Activated T-helper 1 cell treated with anti-CD3 and anti-CD28 coated beads, Interleukin-12 subunit alpha, Interleukin-12 subunit beta, Interleukin-2, Interleukin-4 antibody, amounts not matched to agents 30 ng/mL and 10 ng/mL and 1 ng/mL, durations not matched to agents 14 hours and 24 hours and 36 hours (primary cell): ENCODE results near the gene PARP8. TPM values are rescaled to one million over a fixed set of nuclear protein-coding genes. Genes with fewer than 3 reads are reported as not detected.

Source experiments
- DNase-seq: peaks from one replicate; pipeline ENCODE4 v3.0.0; 2021; ENCODE audit warnings: low spot score
- H3K27ac Mint-ChIP-seq: one replicate; pipeline ENCODE4 v1.8.0; 2021; ENCODE audit warnings: mild to moderate bottlenecking, mixed read lengths
- H3K27me3 Mint-ChIP-seq: one replicate; pipeline ENCODE4 v1.8.0; 2022; ENCODE audit warnings: mild to moderate bottlenecking, moderate library complexity, mixed read lengths; ENCODE audit not compliant: insufficient read depth
- H3K36me3 Mint-ChIP-seq: one replicate; pipeline ENCODE4 v1.8.0; 2021; ENCODE audit warnings: low read depth, mixed read lengths
- H3K4me1 Mint-ChIP-seq: one replicate; pipeline ENCODE4 v1.8.0; 2021; ENCODE audit warnings: low read depth, mixed read lengths
- H3K4me3 Mint-ChIP-seq: one replicate; pipeline ENCODE4 v1.8.0; 2021; ENCODE audit warnings: mild to moderate bottlenecking, moderate library complexity, mixed read lengths
- H3K9me3 Mint-ChIP-seq: one replicate; pipeline ENCODE4 v1.8.0; 2021; ENCODE audit warnings: mixed read lengths
- intact Hi-C: fragments of 100-400 bp; cut with micrococcal nuclease; formaldehyde crosslinking; loops from one replicate; pipeline ENCODE4 v1.15.1; 2024
- total RNA-seq: library from RNA; stranded (reverse); gene quantifications from 2 replicates; pipeline ENCODE4 v1.2.3, GENCODE V29; 2022

Gene PARP8
- total RNA-seq, 1 donor from 2014 or later, result 22.9 TPM

DNA sequence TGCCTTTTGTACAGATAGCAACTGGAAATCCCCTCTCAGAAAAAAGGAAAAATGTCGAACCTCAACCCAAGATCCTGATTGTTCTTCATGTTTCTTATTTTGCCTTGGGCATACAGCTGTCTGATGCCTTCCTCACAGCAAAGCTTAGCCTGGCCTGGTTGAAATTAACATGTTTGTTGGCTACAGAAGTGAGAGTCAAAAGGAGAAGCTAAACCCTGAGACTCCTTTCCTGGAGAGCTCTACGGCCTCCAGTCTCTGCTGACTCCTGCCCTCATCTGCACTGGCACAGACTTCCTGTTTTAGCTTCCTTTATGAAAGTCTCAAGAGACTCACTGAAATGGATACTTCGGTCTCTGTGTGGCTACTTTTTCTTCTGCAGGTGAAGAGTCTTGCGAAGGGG lies 186.7 kb downstream of the PARP8 start:
- peaks cover 16% of the 10 kb centered on the region for H3K4me1 Mint-ChIP-seq
- H3K4me3 Mint-ChIP-seq, result no peak overlapping the region
- H3K27me3 Mint-ChIP-seq, result no peaks in the 10 kb centered on the region
- no peak for DNase-seq
- H3K36me3 Mint-ChIP-seq, result no peaks in the 10 kb centered on the region
- intact Hi-C loops, result no loop called here
- no peaks in the 10 kb centered on the region for H3K9me3 Mint-ChIP-seq
- H3K27ac Mint-ChIP-seq, result no peak overlapping the region

DNA sequence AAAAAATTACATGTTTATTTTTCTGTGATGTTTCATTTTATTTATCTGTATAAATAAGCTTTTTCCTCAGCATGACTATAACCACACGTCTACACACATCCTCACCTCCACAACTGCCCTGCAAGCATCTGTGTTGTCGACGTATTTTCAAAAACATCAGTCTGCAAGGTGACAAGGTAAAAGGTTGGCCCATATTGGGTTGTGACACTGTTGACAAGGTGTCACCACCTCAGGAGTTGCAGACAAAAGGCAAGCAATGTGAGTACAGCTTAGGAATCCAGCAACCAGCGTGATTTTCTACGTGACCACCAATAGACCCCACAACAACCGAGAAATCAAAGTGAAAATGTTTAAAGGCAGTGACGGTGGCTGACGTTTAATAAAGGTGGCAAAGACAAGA lies 187.6 kb downstream of the PARP8 start:
- Mint-ChIP-seq H3K27me3 (no peaks in the 10 kb centered on the region), H3K27ac (no peak overlapping the region), H3K4me3 (no peak overlapping the region), H3K9me3 (no peaks in the 10 kb centered on the region), H3K36me3 (no peaks in the 10 kb centered on the region), H3K4me1 (peaks cover 16% of the 10 kb centered on the region)
- intact Hi-C loops, result no loop called here
- DNase-seq, result no peak

DNA sequence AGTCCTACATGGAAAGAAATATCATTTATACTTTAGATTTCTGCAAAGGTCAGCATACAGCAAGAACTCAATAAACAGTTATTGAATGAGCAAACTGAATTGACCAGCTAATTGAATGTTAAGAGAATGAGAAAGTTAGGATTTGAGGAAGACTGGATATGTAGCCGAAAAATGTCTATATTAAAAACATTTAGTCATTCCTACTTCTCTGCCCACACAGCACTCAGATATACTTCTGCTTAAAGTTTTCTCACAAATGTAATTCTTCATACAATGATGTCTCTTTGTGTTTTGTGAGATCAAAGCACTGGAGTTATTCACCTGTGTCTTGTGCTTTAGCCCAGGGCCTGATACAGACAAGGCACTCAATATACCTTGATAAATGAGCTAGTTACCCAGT lies 188.6 kb downstream of the PARP8 start:
- Mint-ChIP-seq H3K4me1 (peaks cover 16% of the 10 kb centered on the region), H3K9me3 (no peaks in the 10 kb centered on the region), H3K4me3 (no peak overlapping the region), H3K27me3 (no peaks in the 10 kb centered on the region), H3K27ac (no peak overlapping the region), H3K36me3 (no peaks in the 10 kb centered on the region)
- DNase-seq, result no peak
- intact Hi-C loops, result no loop called here

DNA sequence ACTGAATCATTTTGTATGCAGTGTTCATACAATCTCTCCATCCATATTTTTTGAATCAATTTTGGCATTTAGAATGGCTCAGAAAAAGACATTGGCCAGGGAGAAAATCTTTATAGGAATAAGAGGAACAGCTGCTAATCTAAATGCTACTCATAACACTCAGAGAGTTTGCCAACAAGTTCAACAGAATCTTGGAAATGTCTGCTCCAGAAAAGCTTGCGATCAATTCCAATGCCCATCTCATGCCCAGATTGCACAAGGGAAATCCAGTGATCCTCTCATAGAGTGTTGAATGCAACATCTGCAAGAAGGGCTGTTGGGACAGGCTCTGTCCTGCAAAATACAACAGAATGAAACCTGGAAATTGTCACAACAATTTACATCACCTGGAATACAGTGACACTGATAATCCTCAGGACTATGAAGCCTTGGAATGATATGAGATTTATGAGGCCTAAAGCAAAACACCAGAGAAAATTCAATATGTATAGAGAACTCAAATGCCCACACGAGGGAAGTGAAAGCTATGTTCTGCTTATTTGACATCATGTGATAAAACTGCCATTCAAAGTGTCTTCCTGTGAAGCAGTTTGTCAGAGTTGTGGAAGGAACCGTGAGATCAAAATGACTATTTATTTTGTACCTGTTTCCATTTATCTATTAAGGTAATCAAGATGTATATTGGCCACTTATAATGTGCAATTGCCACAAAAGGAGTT lies 190.1 kb downstream of the PARP8 start:
- Mint-ChIP-seq H3K9me3 (no peaks in the 10 kb centered on the region), H3K4me1 (peaks cover 16% of the 10 kb centered on the region), H3K4me3 (no peak overlapping the region), H3K27me3 (no peaks in the 10 kb centered on the region), H3K27ac (no peak overlapping the region), H3K36me3 (no peaks in the 10 kb centered on the region)
- no peak for DNase-seq
- intact Hi-C loops, result no loop called here

DNA sequence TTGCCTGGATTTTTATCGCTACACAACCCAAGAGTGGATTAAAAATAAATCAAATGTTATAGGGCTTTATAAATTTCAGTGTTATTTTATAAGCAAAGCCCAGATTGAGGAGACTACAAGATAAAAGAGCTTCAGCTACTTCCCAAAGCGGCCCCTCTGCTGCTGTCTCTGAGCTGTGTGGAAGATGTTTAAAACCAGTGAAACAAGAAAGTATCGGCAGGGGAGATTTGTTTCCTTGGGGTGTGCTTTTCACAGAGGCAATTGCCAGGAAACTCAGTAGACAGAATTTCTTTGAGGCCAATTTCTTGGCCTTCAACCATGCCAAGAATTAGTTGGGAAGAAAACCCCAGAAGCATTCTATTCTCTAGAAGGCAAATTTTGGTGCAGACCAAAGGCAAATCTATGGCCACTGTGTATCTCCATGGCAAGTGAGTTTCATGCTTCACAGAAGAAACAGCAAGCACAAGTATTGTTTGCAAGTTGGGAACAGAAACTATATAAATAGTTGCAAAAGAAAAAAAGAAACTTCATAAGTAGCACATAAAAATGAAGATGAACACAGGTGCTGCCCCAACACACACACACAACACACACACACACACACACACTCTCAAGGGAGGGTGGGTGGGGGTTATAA lies 197.2 kb downstream of the PARP8 start:
- Mint-ChIP-seq H3K4me1 (no peaks in the 10 kb centered on the region), H3K9me3 (no peaks in the 10 kb centered on the region)

DNA sequence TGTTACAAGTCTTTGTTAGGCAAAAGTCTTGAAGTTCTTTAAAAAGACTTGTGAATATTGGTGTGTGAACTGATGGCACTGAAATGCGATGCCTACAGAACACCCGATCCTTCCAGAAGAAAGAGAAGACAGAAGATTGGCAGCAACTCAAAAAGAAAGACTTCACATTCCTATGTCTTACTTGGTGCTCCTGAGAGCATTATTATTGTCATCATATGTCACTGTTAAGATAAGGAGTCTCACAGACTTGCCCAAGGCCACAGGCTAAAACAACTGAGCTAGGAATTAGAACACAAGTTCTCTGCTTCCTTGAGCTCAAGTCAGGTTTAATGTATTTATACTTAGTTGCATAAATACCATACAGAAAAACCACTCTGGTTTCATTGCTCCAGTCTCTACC lies 198.0 kb downstream of the PARP8 start:
- no peak overlapping the region for H3K27ac Mint-ChIP-seq
- peaks cover 16% of the 10 kb centered on the region for H3K27me3 Mint-ChIP-seq
- no peaks in the 10 kb centered on the region for H3K9me3 Mint-ChIP-seq
- no peaks in the 10 kb centered on the region for H3K4me1 Mint-ChIP-seq
- no peaks in the 10 kb centered on the region for H3K36me3 Mint-ChIP-seq
- intact Hi-C loops, result no loop called here
- no peak overlapping the region for H3K4me3 Mint-ChIP-seq
- no peak for DNase-seq

More for the DNA sequence above, 197.2 kb downstream of the PARP8 start:
- no peak overlapping the region for H3K4me3 Mint-ChIP-seq
- intact Hi-C loops, result no loop called here
- no peak for DNase-seq
- no peak overlapping the region for H3K27ac Mint-ChIP-seq
- H3K27me3 Mint-ChIP-seq, result peaks cover 11% of the 10 kb centered on the region
- no peaks in the 10 kb centered on the region for H3K36me3 Mint-ChIP-seq

DNA sequence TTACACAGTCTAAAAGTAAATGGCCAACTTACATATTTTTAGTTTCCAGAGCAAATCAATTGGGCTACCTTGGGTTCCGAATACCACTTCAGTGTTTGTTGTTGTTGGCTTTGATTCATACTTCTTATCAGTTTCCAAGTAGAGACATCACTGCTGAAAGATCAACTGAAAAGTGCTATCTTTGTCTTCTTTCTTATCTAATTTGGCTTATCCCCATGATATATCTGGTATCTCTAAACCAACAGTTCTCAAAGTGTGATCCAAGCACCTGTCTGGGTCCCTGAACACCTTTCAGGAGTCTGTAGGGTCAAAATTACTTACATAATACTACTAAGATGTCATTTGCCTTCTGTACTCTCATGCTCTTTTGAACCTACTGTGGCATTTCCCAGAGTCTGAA lies 200.0 kb downstream of the PARP8 start:
- H3K9me3 Mint-ChIP-seq, result no peaks in the 10 kb centered on the region
- intact Hi-C loops, result no loop called here
- H3K36me3 Mint-ChIP-seq, result no peaks in the 10 kb centered on the region
- H3K4me3 Mint-ChIP-seq, result no peak overlapping the region
- DNase-seq, result no peak
- H3K4me1 Mint-ChIP-seq, result no peaks in the 10 kb centered on the region
- no peak overlapping the region for H3K27ac Mint-ChIP-seq
- H3K27me3 Mint-ChIP-seq, result peaks cover 19% of the 10 kb centered on the region

DNA sequence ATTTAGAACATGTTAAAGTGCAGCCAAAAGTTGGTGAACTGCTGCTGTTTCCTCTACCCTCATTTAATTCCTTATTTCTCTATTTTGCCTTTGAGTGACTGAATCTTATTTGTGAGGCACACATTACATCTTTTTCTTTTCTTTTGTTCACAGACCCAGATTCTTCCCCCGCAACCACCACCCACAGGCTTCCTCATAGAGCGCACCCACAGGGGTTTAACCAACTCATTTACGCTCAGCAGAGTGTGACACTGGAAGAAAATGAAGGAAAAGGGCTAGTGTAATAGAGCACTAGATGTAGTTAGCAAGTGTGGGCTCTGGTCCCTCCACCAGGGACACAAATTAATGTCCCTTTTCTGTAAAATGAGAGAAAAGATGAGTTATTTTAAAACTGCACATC lies 200.7 kb downstream of the PARP8 start:
- no peak for DNase-seq
- Mint-ChIP-seq H3K4me3 (no peak overlapping the region), H3K27ac (no peak overlapping the region), H3K9me3 (no peaks in the 10 kb centered on the region), H3K36me3 (no peaks in the 10 kb centered on the region), H3K4me1 (no peaks in the 10 kb centered on the region), H3K27me3 (peaks cover 19% of the 10 kb centered on the region)
- intact Hi-C loops, result no loop called here

DNA sequence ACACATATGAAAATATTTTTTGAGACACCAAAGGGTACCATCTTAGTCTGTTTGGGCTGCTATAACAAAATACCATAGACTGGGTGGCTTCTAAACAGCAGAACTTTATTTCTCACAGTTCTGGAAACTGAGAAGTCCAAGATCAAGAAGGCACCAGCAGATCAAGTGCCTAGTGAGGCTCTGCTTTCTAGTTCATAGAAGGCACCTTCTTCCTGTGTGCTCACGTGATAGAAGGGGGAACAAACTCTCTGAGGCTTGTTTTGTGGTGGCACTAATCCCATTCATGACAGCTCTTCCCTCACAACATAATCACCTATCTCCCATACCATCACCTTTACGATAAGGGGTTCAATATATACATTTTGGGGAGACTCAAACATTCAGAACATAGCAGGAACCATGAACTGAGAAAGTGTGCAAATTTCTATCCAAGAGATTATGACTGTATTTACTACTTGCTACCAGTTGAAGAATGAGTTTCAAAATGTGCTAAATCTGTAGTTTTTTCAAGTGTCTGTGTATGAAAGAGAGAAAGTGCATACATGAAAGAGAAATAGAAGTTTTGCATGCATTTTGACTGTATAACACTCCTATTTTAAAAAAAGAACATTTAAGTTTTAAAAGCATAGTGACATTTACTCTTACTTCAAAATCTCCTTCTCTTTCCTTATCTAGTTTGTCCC lies 207.3 kb downstream of the PARP8 start:
- peaks cover 6% of the 10 kb centered on the region for H3K4me1 Mint-ChIP-seq
- intact Hi-C loops, result no loop called here
- no peak overlapping the region for H3K27ac Mint-ChIP-seq
- no peaks in the 10 kb centered on the region for H3K36me3 Mint-ChIP-seq
- peaks cover 8% of the 10 kb centered on the region for H3K27me3 Mint-ChIP-seq
- H3K9me3 Mint-ChIP-seq, result no peaks in the 10 kb centered on the region
- no peak for DNase-seq
- H3K4me3 Mint-ChIP-seq, result no peak overlapping the region

DNA sequence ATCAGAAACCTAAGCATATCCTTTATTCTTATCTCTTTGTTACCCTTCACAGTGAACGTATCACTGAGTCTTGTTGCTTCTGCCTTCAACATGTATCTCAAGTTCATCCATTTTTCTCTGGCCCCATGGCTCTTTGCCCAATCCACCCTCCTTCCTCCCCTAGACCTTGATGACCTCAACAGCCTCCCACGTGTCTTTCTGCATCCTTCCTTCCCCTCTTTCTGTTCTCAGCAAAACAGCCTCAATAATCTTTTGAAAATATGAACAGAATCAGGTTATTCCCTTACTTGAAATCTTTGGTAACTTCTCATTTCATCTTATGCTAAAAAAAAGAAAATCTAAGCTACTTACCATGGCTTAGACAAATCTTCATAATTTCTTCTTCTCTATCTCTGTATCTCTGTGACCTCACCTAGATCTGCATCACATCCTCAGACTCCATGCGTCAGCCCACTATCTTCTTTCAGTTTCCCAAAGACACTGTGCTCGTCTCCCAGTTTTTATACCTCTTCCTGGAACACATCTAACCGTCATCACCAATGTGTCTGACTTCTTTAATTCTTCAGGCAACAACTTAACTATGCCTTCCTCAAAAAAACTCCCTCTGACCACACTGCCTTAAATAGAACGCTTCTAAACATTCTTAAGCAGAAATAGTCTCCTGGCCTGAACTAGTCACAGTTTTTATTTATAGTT lies 208.0 kb downstream of the PARP8 start:
- DNase-seq, result no peak

DNA sequence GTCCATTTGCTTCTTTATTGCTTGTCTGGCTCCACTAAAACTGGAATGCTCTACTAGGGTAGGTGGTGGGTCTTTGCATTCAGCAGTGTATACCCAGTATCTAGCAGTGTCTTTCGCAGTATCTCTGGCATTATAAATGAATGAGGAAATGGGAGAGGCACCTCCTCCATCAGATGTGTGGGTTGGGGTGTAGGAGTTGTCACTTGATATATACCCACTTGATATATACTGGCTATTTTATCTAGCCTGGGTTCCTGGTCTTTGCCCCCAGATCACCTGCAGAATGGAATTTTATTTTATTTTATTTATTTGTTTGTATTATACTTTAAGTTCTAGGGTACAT lies 208.5 kb downstream of the PARP8 start:
- no peak overlapping the region for H3K4me3 Mint-ChIP-seq
- no peaks in the 10 kb centered on the region for H3K9me3 Mint-ChIP-seq
- no peaks in the 10 kb centered on the region for H3K27me3 Mint-ChIP-seq
- no peaks in the 10 kb centered on the region for H3K36me3 Mint-ChIP-seq
- intact Hi-C loops, result no loop called here
- peaks cover 6% of the 10 kb centered on the region for H3K4me1 Mint-ChIP-seq
- DNase-seq, result no peak
- H3K27ac Mint-ChIP-seq, result no peak overlapping the region

More for the DNA sequence above, 208.0 kb downstream of the PARP8 start:
- intact Hi-C loops, result no loop called here
- no peaks in the 10 kb centered on the region for H3K36me3 Mint-ChIP-seq
- no peaks in the 10 kb centered on the region for H3K9me3 Mint-ChIP-seq
- H3K27ac Mint-ChIP-seq, result no peak overlapping the region
- no peak overlapping the region for H3K4me3 Mint-ChIP-seq
- H3K4me1 Mint-ChIP-seq, result peaks cover 6% of the 10 kb centered on the region
- H3K27me3 Mint-ChIP-seq, result peaks cover 3% of the 10 kb centered on the region

DNA sequence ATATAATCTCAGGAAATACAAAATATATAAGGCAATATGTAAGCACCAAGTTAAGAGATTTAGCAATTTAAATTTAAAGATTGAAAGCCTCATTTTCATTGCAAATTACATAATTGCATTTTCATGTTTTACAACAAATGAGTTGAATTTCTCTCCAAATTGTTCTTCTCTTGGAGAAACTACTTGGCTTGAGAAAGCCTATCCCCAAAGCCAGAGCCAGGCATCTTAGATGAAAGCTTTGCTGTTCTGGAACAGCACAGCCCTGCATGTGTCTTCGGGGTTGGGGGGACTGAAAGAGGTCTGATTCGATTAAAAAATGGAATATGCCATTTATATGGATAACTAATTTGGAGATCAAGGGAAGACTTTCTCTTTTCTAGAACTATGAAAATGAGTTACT lies 212.0 kb downstream of the PARP8 start:
- DNase-seq, result no peak
- peaks cover 6% of the 10 kb centered on the region for H3K4me1 Mint-ChIP-seq
- H3K9me3 Mint-ChIP-seq, result no peaks in the 10 kb centered on the region
- peaks cover 2% of the 10 kb centered on the region for H3K27me3 Mint-ChIP-seq
- no peak overlapping the region for H3K27ac Mint-ChIP-seq
- H3K4me3 Mint-ChIP-seq, result no peak overlapping the region
- no peaks in the 10 kb centered on the region for H3K36me3 Mint-ChIP-seq
- intact Hi-C loops, result no loop called here

DNA sequence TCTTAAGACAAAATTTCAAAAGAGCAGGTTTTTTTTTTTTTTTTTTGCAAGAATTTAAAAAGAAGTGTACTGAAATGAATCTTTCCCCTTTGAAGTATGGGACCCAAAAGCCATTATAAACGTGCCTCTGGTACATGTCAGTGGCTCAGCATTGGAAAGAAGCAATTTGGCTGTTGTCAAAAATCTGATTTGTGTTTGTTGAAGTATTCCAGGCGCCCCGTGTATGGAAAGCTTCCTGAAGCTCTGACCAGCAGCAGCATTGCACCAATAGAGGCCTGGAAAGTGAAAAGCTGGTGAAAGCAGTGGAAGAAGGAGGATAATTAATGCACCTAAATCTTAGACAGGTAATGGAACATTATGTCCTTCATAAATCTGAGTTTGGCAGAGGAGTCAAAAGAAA lies 215.0 kb downstream of the PARP8 start:
- Mint-ChIP-seq H3K27me3 (peaks cover 2% of the 10 kb centered on the region), H3K9me3 (no peaks in the 10 kb centered on the region), H3K4me1 (no peaks in the 10 kb centered on the region), H3K27ac (no peak overlapping the region), H3K36me3 (no peaks in the 10 kb centered on the region), H3K4me3 (no peak overlapping the region)
- DNase-seq, result no peak
- intact Hi-C loops, result no loop called here
